ENCODE measurements around the gene SERPINB13. TPM values are rescaled to one million over a fixed set of nuclear protein-coding genes. Genes with fewer than 3 reads are reported as not detected.

Gene SERPINB13
- total RNA-seq, 1 donor from 2014 or later, result not detected

- TF ChIP-seq CTCF (IDR thresholded peaks at IDR 0.05; ENCODE audit: unreplicated experiment), result no peak
- Mint-ChIP-seq H3K36me3 (ENCODE audit: insufficient read depth) (no peaks in the 10 kb centered on the region), H3K9me3 (ENCODE audit: low read depth) (no peaks in the 10 kb centered on the region), H3K27ac (no peak overlapping the region), H3K4me1 (ENCODE audit: low read depth) (peaks cover 3% of the 10 kb centered on the region), H3K4me3 (ENCODE audit: low read depth) (no peak overlapping the region), H3K27me3 (no peaks in the 10 kb centered on the region)
- no peak for DNase-seq (ENCODE audit: low spot score, unreplicated experiment)
Observed at GRCh38 chr18:63592471-63592870, 5.3 kb downstream of the SERPINB13 start.

- H3K27ac Mint-ChIP-seq, result no peak overlapping the region
- no peak for DNase-seq (ENCODE audit: low spot score, unreplicated experiment)
- no peaks in the 10 kb centered on the region for H3K36me3 Mint-ChIP-seq (ENCODE audit: insufficient read depth)
Observed at GRCh38 chr18:63596964-63597363, 9.8 kb downstream of the SERPINB13 start.

GRCh38 chr18:63603355-63603754 lies 16.2 kb downstream of the SERPINB13 start:
- no peaks in the 10 kb centered on the region for H3K36me3 Mint-ChIP-seq (ENCODE audit: insufficient read depth)
- H3K9me3 Mint-ChIP-seq (ENCODE audit: low read depth), result no peaks in the 10 kb centered on the region
- H3K4me3 Mint-ChIP-seq (ENCODE audit: low read depth), result no peak overlapping the region
- DNase-seq (ENCODE audit: low spot score, unreplicated experiment), result no peak
- H3K27ac Mint-ChIP-seq, result no peak overlapping the region
- peaks cover 1% of the 10 kb centered on the region for H3K4me1 Mint-ChIP-seq (ENCODE audit: low read depth)
- no peaks in the 10 kb centered on the region for H3K27me3 Mint-ChIP-seq
- TF ChIP-seq CTCF (IDR thresholded peaks at IDR 0.05; ENCODE audit: unreplicated experiment), result no peak

More at GRCh38 chr18:63596964-63597363, 9.8 kb downstream of the SERPINB13 start:
- no peak overlapping the region for H3K4me3 Mint-ChIP-seq (ENCODE audit: low read depth)
- H3K9me3 Mint-ChIP-seq (ENCODE audit: low read depth), result no peaks in the 10 kb centered on the region
- TF ChIP-seq CTCF (IDR thresholded peaks at IDR 0.05; ENCODE audit: unreplicated experiment), result no peak
- peaks cover 1% of the 10 kb centered on the region for H3K4me1 Mint-ChIP-seq (ENCODE audit: low read depth)
- H3K27me3 Mint-ChIP-seq, result no peaks in the 10 kb centered on the region

- H3K9me3 Mint-ChIP-seq (ENCODE audit: low read depth), result no peaks in the 10 kb centered on the region
- H3K4me3 Mint-ChIP-seq (ENCODE audit: low read depth), result no peak overlapping the region
- peaks cover 1% of the 10 kb centered on the region for H3K4me1 Mint-ChIP-seq (ENCODE audit: low read depth)
- no peaks in the 10 kb centered on the region for H3K36me3 Mint-ChIP-seq (ENCODE audit: insufficient read depth)
- DNase-seq (ENCODE audit: low spot score, unreplicated experiment), result no peak
- TF ChIP-seq CTCF (IDR thresholded peaks at IDR 0.05; ENCODE audit: unreplicated experiment), result no peak
- H3K27ac Mint-ChIP-seq, result no peak overlapping the region
- H3K27me3 Mint-ChIP-seq, result no peaks in the 10 kb centered on the region
Observed at GRCh38 chr18:63603772-63604171, 16.6 kb downstream of the SERPINB13 start.

- no peaks in the 10 kb centered on the region for H3K36me3 Mint-ChIP-seq (ENCODE audit: insufficient read depth)
Observed at GRCh38 chr18:63604791-63605567, 17.8 kb downstream of the SERPINB13 start.

More at GRCh38 chr18:63604791-63605567, 17.8 kb downstream of the SERPINB13 start:
- Mint-ChIP-seq H3K4me3 (ENCODE audit: low read depth) (no peak overlapping the region), H3K4me1 (ENCODE audit: low read depth) (no peaks in the 10 kb centered on the region), H3K27ac (no peak overlapping the region), H3K9me3 (ENCODE audit: low read depth) (no peaks in the 10 kb centered on the region), H3K27me3 (no peaks in the 10 kb centered on the region)
- TF ChIP-seq CTCF (IDR thresholded peaks at IDR 0.05; ENCODE audit: unreplicated experiment), result no peak
- DNase-seq (ENCODE audit: low spot score, unreplicated experiment), result no peak

Data from progenitor cell of endocrine pancreas (in vitro differentiated cells).